ENCODE data around the gene FGF4.

Gene FGF4

GRCh38 chr11:69791276-69792180 lies 16.4 kb upstream of the FGF4 start:
- CTCF ChIA-PET = no interaction called here
- POLR2A ChIA-PET = no interaction called here
- no peak for DNase-seq (ENCODE audit: extremely low spot score)

GRCh38 chr11:69788956-69789355 lies 13.8 kb upstream of the FGF4 start:
- ChIA-PET CTCF (no interaction called here), POLR2A (no interaction called here)
- no peak for DNase-seq (ENCODE audit: extremely low spot score)
- TF ChIP-seq SUZ12 (IDR thresholded peaks at IDR 0.05) (no peak), FOXM1 (IDR thresholded peaks at IDR 0.05; ENCODE audit: borderline replicate concordance) (no peak), BHLHE40 (IDR thresholded peaks at IDR 0.05; ENCODE audit: borderline replicate concordance) (no peak), NFRKB (IDR thresholded peaks at IDR 0.05) (no peak), SP1 (IDR thresholded peaks at IDR 0.05) (no peak), ZNF384 (IDR thresholded peaks at IDR 0.05) (no peak), L3MBTL2 (conservative IDR thresholded peaks at IDR 0.05) (no peak), TARDBP (IDR thresholded peaks at IDR 0.05) (no peak), ELF4 (IDR thresholded peaks at IDR 0.05) (no peak), CTBP1 (IDR thresholded peaks at IDR 0.05; ENCODE audit: borderline replicate concordance) (no peak), HDGF (IDR thresholded peaks at IDR 0.05; ENCODE audit: borderline replicate concordance) (no peak), ARNT (IDR thresholded peaks at IDR 0.05) (no peak), FOXK2 (IDR thresholded peaks at IDR 0.05) (no peak), PKNOX1 (IDR thresholded peaks at IDR 0.05) (no peak), LEF1 (IDR thresholded peaks at IDR 0.05; ENCODE audit: borderline replicate concordance) (no peak), FOXA1 (IDR thresholded peaks at IDR 0.05) (no peak)

More at GRCh38 chr11:69791276-69792180, 16.4 kb upstream of the FGF4 start:
- TF ChIP-seq CTBP1 (IDR thresholded peaks at IDR 0.05; ENCODE audit: borderline replicate concordance) = no peak
- TF ChIP-seq ARNT (IDR thresholded peaks at IDR 0.05) = no peak
- no peak for TF ChIP-seq PKNOX1 (IDR thresholded peaks at IDR 0.05)
- TF ChIP-seq FOXA1 (IDR thresholded peaks at IDR 0.05) = no peak

GRCh38 chr11:69787906-69788305 lies 12.8 kb upstream of the FGF4 start:
- ChIA-PET POLR2A (no interaction called here), CTCF (no interaction called here)
- no peak for DNase-seq (ENCODE audit: extremely low spot score)
- TF ChIP-seq ELF4 (IDR thresholded peaks at IDR 0.05) (no peak), TARDBP (IDR thresholded peaks at IDR 0.05) (no peak), ZNF384 (IDR thresholded peaks at IDR 0.05) (no peak), SP1 (IDR thresholded peaks at IDR 0.05) (no peak), ARNT (IDR thresholded peaks at IDR 0.05) (no peak), CTBP1 (IDR thresholded peaks at IDR 0.05; ENCODE audit: borderline replicate concordance) (no peak), FOXA1 (IDR thresholded peaks at IDR 0.05) (no peak), HDGF (IDR thresholded peaks at IDR 0.05; ENCODE audit: borderline replicate concordance) (no peak), BHLHE40 (IDR thresholded peaks at IDR 0.05; ENCODE audit: borderline replicate concordance) (no peak), FOXM1 (IDR thresholded peaks at IDR 0.05; ENCODE audit: borderline replicate concordance) (no peak)

GRCh38 chr11:69787457-69787856 lies 12.3 kb upstream of the FGF4 start:
- ChIA-PET CTCF (no interaction called here), POLR2A (no interaction called here)
- no peak for DNase-seq (ENCODE audit: extremely low spot score)
- TF ChIP-seq HDGF (IDR thresholded peaks at IDR 0.05; ENCODE audit: borderline replicate concordance) (no peak), FOXK2 (IDR thresholded peaks at IDR 0.05) (no peak), L3MBTL2 (conservative IDR thresholded peaks at IDR 0.05) (no peak), BHLHE40 (IDR thresholded peaks at IDR 0.05; ENCODE audit: borderline replicate concordance) (no peak), SUZ12 (IDR thresholded peaks at IDR 0.05) (no peak), ZNF384 (IDR thresholded peaks at IDR 0.05) (no peak), NFRKB (IDR thresholded peaks at IDR 0.05) (no peak), ARNT (IDR thresholded peaks at IDR 0.05) (no peak), FOXA1 (IDR thresholded peaks at IDR 0.05) (no peak), LEF1 (IDR thresholded peaks at IDR 0.05; ENCODE audit: borderline replicate concordance) (no peak), TARDBP (IDR thresholded peaks at IDR 0.05) (no peak), FOXM1 (IDR thresholded peaks at IDR 0.05; ENCODE audit: borderline replicate concordance) (no peak), CTBP1 (IDR thresholded peaks at IDR 0.05; ENCODE audit: borderline replicate concordance) (no peak), ELF4 (IDR thresholded peaks at IDR 0.05) (no peak), SP1 (IDR thresholded peaks at IDR 0.05) (no peak)

- ChIA-PET CTCF (no interaction called here), POLR2A (no interaction called here)
- TF ChIP-seq CTBP1 (IDR thresholded peaks at IDR 0.05; ENCODE audit: borderline replicate concordance) (no peak), FOXM1 (IDR thresholded peaks at IDR 0.05; ENCODE audit: borderline replicate concordance) (no peak), SP1 (IDR thresholded peaks at IDR 0.05) (no peak), ELF4 (IDR thresholded peaks at IDR 0.05) (no peak), LEF1 (IDR thresholded peaks at IDR 0.05; ENCODE audit: borderline replicate concordance) (no peak), BHLHE40 (IDR thresholded peaks at IDR 0.05; ENCODE audit: borderline replicate concordance) (no peak), ARNT (IDR thresholded peaks at IDR 0.05) (no peak), L3MBTL2 (conservative IDR thresholded peaks at IDR 0.05) (no peak), NFRKB (IDR thresholded peaks at IDR 0.05) (no peak), FOXK2 (IDR thresholded peaks at IDR 0.05) (no peak), SUZ12 (IDR thresholded peaks at IDR 0.05) (no peak), HDGF (IDR thresholded peaks at IDR 0.05; ENCODE audit: borderline replicate concordance) (no peak), PKNOX1 (IDR thresholded peaks at IDR 0.05) (no peak), ZNF384 (IDR thresholded peaks at IDR 0.05) (no peak), TARDBP (IDR thresholded peaks at IDR 0.05) (no peak)
- no peak for DNase-seq (ENCODE audit: extremely low spot score)
These were observed 6.1 kb upstream of the FGF4 start for GRCh38 chr11:69781241-69781640.

- ChIA-PET POLR2A (no interaction called here), CTCF (no interaction called here)
- TF ChIP-seq ARNT (IDR thresholded peaks at IDR 0.05) (no peak), BHLHE40 (IDR thresholded peaks at IDR 0.05; ENCODE audit: borderline replicate concordance) (no peak), FOXK2 (IDR thresholded peaks at IDR 0.05) (no peak), TARDBP (IDR thresholded peaks at IDR 0.05) (no peak), SP1 (IDR thresholded peaks at IDR 0.05) (no peak), SUZ12 (IDR thresholded peaks at IDR 0.05) (no peak), ELF4 (IDR thresholded peaks at IDR 0.05) (no peak)
- no peak for DNase-seq (ENCODE audit: extremely low spot score)
These were observed 3.2 kb upstream of the FGF4 start for GRCh38 chr11:69778373-69778772.

Data from HEK293T (cell line).